HCT116 (cell line): ENCODE measurements around the gene TARS1. TPM values are rescaled to one million over a fixed set of nuclear protein-coding genes. Genes with fewer than 3 reads are reported as not detected.

Experiments
- ATAC-seq: fragments of 200-7000 bp; cut with Tn5 transposase; 2 replicates; pipeline ENCODE4 v1.9.1; 2020; ENCODE audit warnings: mild to moderate bottlenecking, moderate library complexity
- BruUV-seq: library from RNA; stranded (reverse); fragments of 400-500 nt; replicated peaks from 2 replicates; lab custom pipeline; 2021; lab: Mats Ljungman, UMichigan
- CTCF ChIA-PET: fragments of 300-600 bp; sonication (Branson Sonifier 250); formaldehyde crosslinking; loops from one replicate; lab custom pipeline; 2021; ENCODE audit warnings: antibody characterized with exemption; lab: Charles Lee
- POLR2A ChIA-PET: fragments of 300-600, 350-600 bp; sonication (Branson Sonifier 250); formaldehyde crosslinking; loops from one replicate; lab custom pipeline; 2021; ENCODE audit warnings: antibody characterized with exemption; lab: Charles Lee
- RAD21 ChIA-PET, 2 experiments: fragments of 300-600 bp; sonication (Branson Sonifier 250); formaldehyde crosslinking; loops; one replicate each; lab custom pipeline; 2023; ENCODE audit warnings: low total read pairs in 2 of 2; ENCODE audit not compliant: uncharacterized antibody in 2 of 2, unreplicated experiment in 2 of 2, low non-redundant PET in 1 of 2; lab: Charles Lee
- DNase-seq: peaks from one replicate; pipeline ENCODE4 v3.0.0-alpha.2; 2010; ENCODE audit warnings: low read depth, low spot score
- H2AFZ ChIP-seq: fragments of 200-600 bp; shearing (Covaris generic), sonication (generic); 2 replicates; pipeline ENCODE4 v1.6.1; 2017; ENCODE audit warnings: low read depth, mixed run types, mixed read lengths, antibody characterized with exemption, low read length; ENCODE audit not compliant: poor library complexity, severe bottlenecking
- H3K27ac ChIP-seq: 2 replicates; pipeline ENCODE4 v1.5.1; 2012; ENCODE audit warnings: low read depth, low read length
- H3K27me3 ChIP-seq: fragments of 200-600 bp; sonication (generic); 2 replicates; pipeline ENCODE4 v1.6.1; 2016; ENCODE audit warnings: mixed run types, low read length, mixed read lengths; ENCODE audit not compliant: insufficient read depth
- H3K36me3 ChIP-seq, 2 experiments: fragments of 200-500 bp in 1 of 2; fragments of 200-600 bp in 1 of 2; sonication (Bioruptor generic) in 1 of 2; sonication (generic) in 1 of 2; 2 replicates each; pipeline versions ENCODE4 v1.5.1 to v1.6.1; 2014 to 2016; ENCODE audit warnings: low read length in 2 of 2, inconsistent platforms in 1 of 2, mixed read lengths in 1 of 2, mixed run types in 1 of 2; ENCODE audit not compliant: insufficient read depth in 2 of 2, control insufficient read depth in 1 of 2
- H3K4me1 ChIP-seq, 2 experiments: fragments of 200-600 bp in 1 of 2; sonication (generic) in 1 of 2; 2 replicates each; pipeline versions ENCODE4 v1.5.1 to v1.6.1; 2012 to 2017; ENCODE audit warnings: low read length in 2 of 2, inconsistent platforms in 1 of 2, mild to moderate bottlenecking in 1 of 2, mixed read lengths in 1 of 2, mixed run types in 1 of 2, moderate library complexity in 1 of 2; ENCODE audit not compliant: insufficient read depth in 2 of 2, control insufficient read depth in 1 of 2
- H3K4me2 ChIP-seq: fragments of 200-600 bp; sonication (generic); 2 replicates; pipeline ENCODE4 v1.6.1; 2017; ENCODE audit warnings: mixed run types, low read length, mixed read lengths
- H3K4me3 ChIP-seq, 2 experiments: fragments of 200-600 bp in 1 of 2; sonication (generic) in 1 of 2; replicated peaks in 1 of 2; 2 replicates each; pipeline ENCODE4 v1.5.1; 2011 to 2016; ENCODE audit warnings: low read length in 2 of 2, control low read depth in 1 of 2, low read depth in 1 of 2, mild to moderate bottlenecking in 1 of 2, mixed read lengths in 1 of 2, mixed run types in 1 of 2
- H3K79me2 ChIP-seq: fragments of 200-600 bp; sonication (generic); 2 replicates; pipeline ENCODE4 v1.6.1; 2017; ENCODE audit warnings: mild to moderate bottlenecking, mixed run types, low read length, moderate library complexity, mixed read lengths; ENCODE audit not compliant: insufficient read depth
- H3K9ac ChIP-seq: fragments of 200-600 bp; sonication (generic); 2 replicates; pipeline ENCODE4 v1.6.1; 2016; ENCODE audit warnings: low read length, mixed read lengths
- H3K9me2 ChIP-seq: fragments of 200-600 bp; sonication (generic), shearing (Covaris generic); 2 replicates; pipeline ENCODE4 v1.6.1; 2017; ENCODE audit warnings: mixed run types, mild to moderate bottlenecking, moderate library complexity; ENCODE audit not compliant: insufficient read depth
- H3K9me3 ChIP-seq, 2 experiments: fragments of 200-500 bp in 1 of 2; fragments of 200-600 bp in 1 of 2; sonication (Bioruptor generic) in 1 of 2; sonication (generic) in 1 of 2; 2 replicates each; pipeline ENCODE4 v1.6.1; 2014 to 2017; ENCODE audit warnings: low read length in 2 of 2, mixed read lengths in 2 of 2, inconsistent platforms in 1 of 2, low read depth in 1 of 2, mild to moderate bottlenecking in 1 of 2, mixed run types in 1 of 2, moderate library complexity in 1 of 2; ENCODE audit not compliant: control insufficient read depth in 1 of 2, insufficient read depth in 1 of 2
- H4K20me1 ChIP-seq: fragments of 200-600 bp; sonication (generic), shearing (Covaris generic); 2 replicates; pipeline ENCODE4 v1.6.1; 2017; ENCODE audit warnings: mixed run types, mild to moderate bottlenecking, moderate library complexity; ENCODE audit not compliant: insufficient read depth
- ATF3 ChIP-seq: IDR thresholded peaks from 2 replicates; pipeline ENCODE4 v1.6.1; 2012
- CBX3 ChIP-seq: IDR thresholded peaks from 2 replicates; pipeline ENCODE4 v1.6.1; 2012; ENCODE audit warnings: low read depth
- CTCF ChIP-seq, 3 experiments: fragments of 200-600 bp in 1 of 3; sonication (generic) in 1 of 3; IDR thresholded peaks in 2 of 3; conservative IDR thresholded peaks in 1 of 3; 2 replicates each; pipeline ENCODE4 v1.5.1; 2012 to 2017; ENCODE audit warnings: low read depth in 2 of 3, low read length in 2 of 3, antibody characterized with exemption in 1 of 3, borderline replicate concordance in 1 of 3, control low read depth in 1 of 3, mild to moderate bottlenecking in 1 of 3, mixed read lengths in 1 of 3, mixed run types in 1 of 3, moderate library complexity in 1 of 3; ENCODE audit not compliant: insufficient read depth in 1 of 3
- EGR1 ChIP-seq: IDR thresholded peaks from 2 replicates; pipeline ENCODE4 v1.6.1; 2012; ENCODE audit warnings: low read depth
- JUND ChIP-seq: IDR thresholded peaks from 2 replicates; pipeline ENCODE4 v1.6.1; 2012
- POLR2A ChIP-seq: IDR thresholded peaks from 2 replicates; pipeline ENCODE4 v1.7.0; 2011; ENCODE audit warnings: borderline replicate concordance; ENCODE audit not compliant: insufficient read depth, insufficient read length; ENCODE audit errors: extremely low read depth
- REST ChIP-seq: IDR thresholded peaks from 2 replicates; pipeline ENCODE4 v1.6.1; 2012; ENCODE audit warnings: low read depth
- SIN3A ChIP-seq: IDR thresholded peaks from 2 replicates; pipeline ENCODE4 v1.6.1; 2012; ENCODE audit warnings: low read depth
- SP1 ChIP-seq: IDR thresholded peaks from 2 replicates; pipeline ENCODE4 v1.6.1; 2012; ENCODE audit warnings: low read depth
- SRF ChIP-seq: IDR thresholded peaks from 2 replicates; pipeline ENCODE4 v1.6.1; 2012; ENCODE audit warnings: low read depth
- TCF7L2 ChIP-seq: IDR thresholded peaks from 2 replicates; pipeline ENCODE4 v1.7.0; 2011; ENCODE audit warnings: borderline replicate concordance, inconsistent platforms; ENCODE audit not compliant: insufficient read depth, insufficient read length; ENCODE audit errors: extremely low read depth
- YY1 ChIP-seq: IDR thresholded peaks from 2 replicates; pipeline ENCODE4 v1.6.1; 2011; ENCODE audit warnings: low read length, low read depth, moderate library complexity, mild to moderate bottlenecking; ENCODE audit not compliant: insufficient replicate concordance; ENCODE audit errors: extremely low read depth
- ZFX ChIP-seq: fragments of 450-650 bp; IDR thresholded peaks from 2 replicates; pipeline ENCODE4 v1.6.1; 2017
- intact Hi-C: fragments of 100-400 bp; cut with micrococcal nuclease; formaldehyde crosslinking; loops from 2 replicates; pipeline ENCODE4 v1.10.0; 2022
- total RNA-seq: library from RNA; stranded (reverse); gene quantifications from one replicate; pipeline ENCODE4 v1.2.1, GENCODE V29; 2021; ENCODE audit not compliant: unreplicated experiment

Gene TARS1
- total RNA-seq, 1 experiment from 2014 or later: 291 TPM

- TF ChIP-seq CTCF (IDR thresholded peaks at IDR 0.05 in 2 of 3, conservative IDR thresholded peaks at IDR 0.05 in 1 of 3; ENCODE audit: borderline replicate concordance in 1 of 3, insufficient read depth in 1 of 3, low read depth in 2 of 3, low read length in 2 of 3) (no peak), POLR2A (no peak), EGR1 (no peak), YY1 (no peak), TCF7L2 (no peak), ZFX (no peak), CBX3 (no peak), SIN3A (no peak), ATF3 (no peak), JUND (no peak)
Observed at GRCh38 chr5:33448118-33448517, 7.4 kb downstream of the TARS1 start (continued).

- Histone ChIP-seq H2AFZ (no peak overlapping the region), H3K9me3 (no peaks in the 10 kb centered on the region), H3K27me3 (no peaks in the 10 kb centered on the region), H3K36me3 (peaks cover 76 to 82% of the 10 kb centered on the region in 2 experiments), H3K4me1 (no peaks in the 10 kb centered on the region), H3K9ac (no peak overlapping the region), H3K4me2 (no peak overlapping the region), H3K27ac (no peak overlapping the region), H3K79me2 (peaks cover 33% of the 10 kb centered on the region), H3K4me3 (no peak overlapping the region), H3K9me2 (no peaks in the 10 kb centered on the region), H4K20me1 (no peaks in the 10 kb centered on the region; the same call in 1 of the 2 replicates)
- TF ChIP-seq CTCF (IDR thresholded peaks at IDR 0.05 in 2 of 3, conservative IDR thresholded peaks at IDR 0.05 in 1 of 3; ENCODE audit: borderline replicate concordance in 1 of 3, insufficient read depth in 1 of 3, low read depth in 2 of 3, low read length in 2 of 3) (no peak), SP1 (no peak), SRF (no peak), SIN3A (no peak), REST (no peak)
- ChIA-PET POLR2A (no interaction called here), RAD21 (no interaction called here), CTCF (no interaction called here)
- ATAC-seq: no peak
- intact Hi-C loops: loop anchor here (10.0 kb wide), 1 partner anchor 998 kb away; no protein-coding TSS in a partner anchor
- BruUV-seq: no TSS peak
- DNase-seq: no peak
Observed at GRCh38 chr5:33457126-33457525, 16.4 kb downstream of the TARS1 start.
